Activated T-cell treated with anti-CD3 and anti-CD28 coated beads, Interleukin-2, amount 50 U/mL, for 1 hour (primary cell): ENCODE results near the gene RPS8.

Source experiments
- DNase-seq: peaks from one replicate; pipeline ENCODE4 v3.0.0-alpha.2; 2020

The RPS8 gene

DNA sequence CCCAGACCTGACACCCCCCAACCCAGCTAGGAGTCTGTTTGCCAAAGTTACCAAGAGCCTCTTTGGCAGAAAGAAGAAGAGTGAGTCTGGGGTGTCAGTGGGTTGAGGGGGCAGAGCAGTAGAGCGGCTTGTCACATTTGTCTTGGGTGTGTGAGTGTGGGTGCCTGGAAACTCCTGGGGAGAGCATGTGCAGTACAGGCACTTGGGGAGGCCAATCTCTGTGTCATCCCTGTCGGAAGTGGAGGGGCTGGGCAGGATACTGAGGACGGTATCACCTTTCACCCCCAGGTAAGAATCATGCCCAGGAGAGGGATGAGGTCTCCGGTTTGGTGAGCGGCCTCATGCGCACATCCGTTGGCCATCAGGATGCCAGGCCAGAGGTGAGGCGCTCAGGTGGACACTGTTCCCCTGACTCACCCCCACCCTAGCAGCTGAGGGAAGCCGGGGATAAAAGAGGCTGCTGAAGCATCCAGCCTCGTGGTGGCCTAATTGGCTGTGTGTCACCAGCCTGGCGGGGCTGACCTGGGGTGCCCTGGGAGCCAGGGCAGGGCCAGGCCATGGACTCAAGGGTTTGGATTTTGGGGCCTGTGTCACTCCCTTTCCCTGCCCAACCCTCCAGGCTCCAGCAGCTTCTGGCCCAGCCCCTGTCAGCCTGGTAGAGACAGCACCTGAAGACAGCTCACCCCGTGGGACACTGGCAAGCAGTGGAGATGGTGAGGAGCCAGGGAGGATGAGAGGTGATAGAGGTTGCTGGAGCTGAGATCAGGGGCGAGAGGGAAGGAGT lies 28.2 kb downstream of the RPS8 start:
- peak; percentile 39 for DNase-seq

DNA sequence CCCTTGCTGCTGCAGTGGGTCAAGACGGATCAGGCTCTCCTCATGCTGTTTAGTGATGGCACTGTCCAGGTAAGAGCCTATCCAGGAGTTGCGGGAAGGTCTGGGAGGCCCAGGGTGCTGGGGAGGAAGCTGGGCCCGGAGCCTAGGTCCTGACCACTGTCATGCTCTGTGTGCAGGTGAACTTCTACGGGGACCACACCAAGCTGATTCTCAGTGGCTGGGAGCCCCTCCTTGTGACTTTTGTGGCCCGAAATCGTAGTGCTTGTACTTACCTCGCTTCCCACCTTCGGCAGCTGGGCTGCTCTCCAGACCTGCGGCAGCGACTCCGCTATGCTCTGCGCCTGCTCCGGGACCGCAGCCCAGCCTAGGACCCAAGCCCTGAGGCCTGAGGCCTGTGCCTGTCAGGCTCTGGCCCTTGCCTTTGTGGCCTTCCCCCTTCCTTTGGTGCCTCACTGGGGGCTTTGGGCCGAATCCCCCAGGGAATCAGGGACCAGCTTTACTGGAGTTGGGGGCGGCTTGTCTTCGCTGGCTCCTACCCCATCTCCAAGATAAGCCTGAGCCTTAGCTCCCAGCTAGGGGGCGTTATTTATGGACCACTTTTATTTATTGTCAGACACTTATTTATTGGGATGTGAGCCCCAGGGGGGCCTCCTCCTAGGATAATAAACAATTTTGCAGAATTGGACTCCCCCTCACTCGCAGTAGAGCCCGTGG lies 30.1 kb downstream of the RPS8 start:
- peak; percentile 46 for DNase-seq

- DNase-seq = peak; percentile 50
Observed at GRCh38 chr1:44806025-44806703, 30.8 kb downstream of the RPS8 start.

GRCh38 chr1:44806704-44807363 lies 31.5 kb downstream of the RPS8 start, which contains the start of gene DYNLT4:
DYNLT4 (minus strand) TSS chr1:44807351; CDS start chr1:44806668, 683 bp downstream.
- DNase-seq = no peak

GRCh38 chr1:44807364-44808062 lies 32.2 kb downstream of the RPS8 start:
- peak; percentile 92 for DNase-seq

DNA sequence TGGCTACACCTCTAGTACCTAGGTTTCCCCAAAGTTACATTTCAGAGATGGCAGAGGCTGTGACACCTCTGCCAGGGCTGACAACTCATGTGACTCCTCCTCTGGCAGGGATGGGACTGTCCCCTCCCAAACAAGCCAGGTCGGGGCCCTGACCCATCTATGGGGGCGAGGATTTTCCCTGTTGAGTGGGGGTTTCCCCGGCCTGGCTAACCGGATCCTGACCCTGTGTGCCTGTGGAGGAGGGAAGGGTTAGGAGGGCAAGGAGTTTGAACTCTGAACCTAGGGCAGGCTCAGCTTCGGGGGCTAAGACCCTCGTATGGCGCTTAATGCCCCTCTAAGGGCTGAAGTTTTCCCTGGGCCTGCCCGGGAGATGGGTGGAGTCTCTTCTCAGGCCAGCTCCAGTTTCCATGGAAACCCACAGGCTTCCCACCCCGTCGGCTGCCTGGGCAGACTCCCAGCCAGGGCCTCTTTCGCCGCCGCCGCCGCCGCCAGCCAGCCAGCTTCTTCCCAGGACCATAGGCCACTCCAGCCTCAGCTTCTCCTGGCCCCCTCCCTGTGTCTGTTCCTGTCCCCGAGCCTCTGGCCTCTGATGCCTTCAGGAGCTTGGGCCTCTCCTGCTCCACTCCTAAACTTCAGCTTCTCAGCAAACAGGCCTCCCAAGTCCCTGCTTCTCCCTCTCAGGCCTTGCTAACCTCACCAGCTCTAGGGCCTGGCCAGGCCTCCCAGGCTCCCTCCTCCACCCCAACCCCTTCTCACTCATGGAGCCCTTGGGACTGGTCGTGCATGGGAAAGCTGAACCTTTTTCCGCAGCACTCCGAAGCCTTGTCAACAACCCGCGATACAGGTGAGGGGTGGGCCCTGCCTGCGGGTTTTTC lies 33.0 kb downstream of the RPS8 start, which contains the start of gene BTBD19:
Gene BTBD19 (plus strand): TSS at position 461 of the 875 bp plus-strand sequence. CDS start 298 bp downstream, at position 759.
- peak; percentile 54 for DNase-seq

DNA sequence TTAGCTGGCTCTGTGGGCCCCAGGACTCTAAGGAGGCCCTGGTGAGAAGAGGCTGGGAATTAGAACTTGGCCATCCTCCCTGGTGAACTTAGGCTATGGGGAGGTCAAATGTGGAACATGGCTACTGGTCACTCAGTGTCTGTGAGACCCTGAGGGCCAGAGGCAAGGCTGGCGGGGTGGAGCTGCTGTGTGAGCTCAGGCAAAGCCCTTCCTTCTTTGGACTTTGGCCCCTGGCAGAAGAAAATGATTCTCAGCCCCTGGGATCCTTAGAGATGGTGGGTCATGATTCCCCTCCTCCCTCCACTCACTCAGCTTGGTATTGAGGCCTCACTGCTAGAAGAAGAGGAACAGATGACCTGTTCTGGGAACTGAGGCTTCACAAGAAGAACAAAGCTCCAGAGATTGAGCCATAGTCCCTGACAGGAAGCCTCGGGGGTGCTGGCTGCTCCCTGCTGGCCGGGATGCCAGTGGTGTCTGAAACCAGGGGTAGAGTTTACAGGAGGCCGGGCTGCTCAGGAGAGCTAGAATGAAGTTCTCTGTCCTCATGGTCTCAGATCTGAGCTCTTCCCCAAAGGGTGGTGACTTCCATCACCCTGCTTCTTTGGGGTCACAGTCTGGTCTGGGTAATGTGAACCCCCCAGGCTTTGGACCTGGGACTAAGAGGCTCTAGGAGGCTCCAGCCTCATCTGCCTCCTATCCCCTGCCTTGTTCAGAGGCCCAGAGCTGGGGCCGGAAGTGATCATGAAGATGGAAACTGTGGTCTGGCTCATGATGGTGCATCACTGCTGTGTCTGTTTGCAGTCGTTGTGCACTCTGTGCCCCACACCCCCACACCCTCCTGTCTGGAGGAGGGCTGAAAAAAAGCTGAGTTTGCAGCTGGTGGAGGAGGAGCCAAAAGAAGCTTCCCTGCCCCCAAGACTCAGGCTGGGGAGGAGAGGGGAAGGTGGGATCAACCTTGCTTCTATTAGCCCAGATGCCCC lies 33.9 kb downstream of the RPS8 start:
- DNase-seq = peak; percentile 84

GRCh38 chr1:44810101-44810761 lies 34.9 kb downstream of the RPS8 start:
- peak; percentile 54 for DNase-seq

- peak; percentile 31 for DNase-seq
Observed at GRCh38 chr1:44810762-44811105, 35.4 kb downstream of the RPS8 start.

DNA sequence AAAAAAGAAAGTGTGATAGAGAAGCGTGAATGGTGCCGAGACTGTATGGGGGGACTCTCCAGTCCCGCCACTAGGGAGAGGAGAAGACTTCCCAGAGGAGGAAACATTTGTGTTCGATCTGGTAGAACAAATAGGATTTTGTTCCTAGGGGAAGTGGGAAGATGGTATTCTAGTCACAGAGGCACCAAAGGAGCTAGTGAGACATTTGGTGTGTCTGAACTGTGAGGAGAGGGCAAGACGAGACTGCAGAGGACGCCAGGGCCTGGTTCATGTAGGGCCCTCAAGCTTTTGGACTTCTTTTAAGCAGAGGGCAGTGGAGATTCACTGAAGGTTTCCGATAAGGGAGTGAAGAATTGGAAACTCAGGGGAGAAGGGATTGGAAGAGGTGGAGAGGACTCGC lies 35.9 kb downstream of the RPS8 start:
- DNase-seq = peak; percentile 17

- peak; percentile 38 for DNase-seq
Observed at GRCh38 chr1:44812822-44813543, 37.6 kb downstream of the RPS8 start.

DNA sequence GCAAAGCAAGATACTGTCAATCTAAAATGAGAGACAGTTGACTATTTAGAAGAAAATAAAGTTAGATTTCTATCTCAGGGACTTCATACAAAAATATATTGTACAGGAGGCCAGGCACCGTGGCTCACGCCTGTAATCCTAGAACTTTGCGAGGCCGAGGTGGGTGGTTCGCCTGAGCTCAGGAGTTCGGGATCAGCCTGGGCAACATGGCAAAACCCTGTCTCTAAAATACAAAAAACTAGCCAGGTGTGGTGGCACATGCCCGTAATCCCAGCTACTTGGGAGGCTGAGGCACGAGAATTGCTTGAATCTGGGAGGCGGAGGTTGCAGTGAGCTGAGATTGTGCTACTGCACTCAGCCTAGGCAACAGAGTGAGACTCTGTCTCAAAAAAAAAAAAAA lies 40.6 kb downstream of the RPS8 start:
- peak; percentile 16 for DNase-seq

- no peak for DNase-seq
Observed at GRCh38 chr1:44817307-44817706, 42.0 kb downstream of the RPS8 start.

GRCh38 chr1:44817771-44818495 lies 42.6 kb downstream of the RPS8 start:
- DNase-seq = peak; percentile 15

- no peak for DNase-seq
Observed at GRCh38 chr1:44819196-44819607, 43.9 kb downstream of the RPS8 start.

DNA sequence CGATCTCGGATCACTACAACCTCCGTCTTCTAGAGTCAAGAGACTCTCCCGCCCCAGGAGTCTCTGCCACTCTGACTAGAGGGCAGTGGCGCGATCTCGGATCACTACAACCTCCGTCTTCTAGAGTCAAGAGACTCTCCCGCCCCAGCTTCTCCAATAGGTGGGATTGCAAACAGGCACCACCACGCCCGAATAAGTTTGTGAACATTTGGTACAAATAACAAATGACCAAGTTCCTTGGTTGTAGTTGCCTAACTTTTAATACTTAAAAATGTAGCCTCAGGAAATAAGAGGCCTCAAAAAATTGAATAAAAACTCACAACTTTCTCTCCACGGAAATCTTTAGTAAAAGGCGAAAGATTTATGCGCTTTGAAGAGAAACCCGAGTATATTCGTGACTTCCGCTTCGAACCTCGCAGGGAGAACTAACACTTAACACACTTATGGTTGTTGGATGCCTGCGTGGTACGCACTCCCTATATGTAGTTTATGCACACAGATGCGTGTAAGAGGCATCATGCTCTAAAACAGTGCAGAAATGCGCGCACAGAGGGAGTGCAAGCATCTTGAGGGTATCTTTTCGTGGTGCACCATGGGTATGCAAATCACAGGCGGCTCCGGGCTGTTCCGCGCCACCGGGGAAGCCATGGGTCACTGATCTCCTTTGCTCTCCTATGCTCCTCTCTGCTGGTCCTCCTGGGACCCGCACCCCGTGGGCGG lies 44.4 kb downstream of the RPS8 start:
- peak; percentile 87 for DNase-seq
